ENCODE measurements around the gene ZNF81.
"Not testable (repeated sequence)": the region's sequence is repeated elsewhere in the genome, so short reads cannot be mapped to it uniquely, and the experiment has no call there.

ZNF81 gene

DNA sequence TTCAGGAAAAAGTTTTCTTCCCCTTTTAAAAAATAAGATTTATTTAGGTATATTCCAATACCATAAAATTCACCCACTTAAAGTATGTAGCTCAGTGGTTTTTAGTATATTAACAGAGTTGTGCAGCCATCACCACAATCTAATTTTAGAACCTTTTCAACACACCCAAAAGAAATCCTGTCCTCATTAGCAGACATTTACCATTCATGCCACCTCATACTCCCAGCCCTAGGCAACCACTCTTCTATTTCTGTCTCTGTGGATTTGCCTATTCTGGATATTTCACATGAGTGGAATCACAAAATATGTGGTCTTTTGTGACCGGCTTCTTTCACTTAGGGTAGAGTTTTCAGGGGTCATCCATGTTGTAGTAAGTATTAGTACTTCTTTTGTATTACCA, 7.4 kb downstream of the ZNF81 start:
- DNase-seq (ENCODE audit: low spot score) = no peak

DNA sequence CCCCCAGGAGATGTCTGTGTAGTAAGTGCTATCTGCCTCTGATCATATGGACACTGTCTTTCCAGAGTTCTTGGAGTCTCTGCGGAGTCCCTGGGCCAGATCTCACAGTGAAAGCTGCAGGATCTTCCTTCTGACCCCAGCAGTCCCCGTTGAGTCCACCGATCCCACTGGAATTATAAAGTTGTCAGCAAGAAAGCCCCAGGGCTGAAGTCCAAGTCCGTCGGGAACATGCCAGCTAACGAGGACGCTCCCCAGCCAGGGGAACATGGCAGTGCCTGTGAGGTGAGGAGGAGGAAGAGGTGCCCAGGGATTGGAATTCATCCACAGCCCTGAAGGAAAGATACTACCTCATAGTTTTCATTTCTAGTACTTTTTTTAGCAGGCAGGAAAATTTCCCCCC, 9.3 kb downstream of the ZNF81 start:
- no peak for DNase-seq (ENCODE audit: low spot score)

DNA sequence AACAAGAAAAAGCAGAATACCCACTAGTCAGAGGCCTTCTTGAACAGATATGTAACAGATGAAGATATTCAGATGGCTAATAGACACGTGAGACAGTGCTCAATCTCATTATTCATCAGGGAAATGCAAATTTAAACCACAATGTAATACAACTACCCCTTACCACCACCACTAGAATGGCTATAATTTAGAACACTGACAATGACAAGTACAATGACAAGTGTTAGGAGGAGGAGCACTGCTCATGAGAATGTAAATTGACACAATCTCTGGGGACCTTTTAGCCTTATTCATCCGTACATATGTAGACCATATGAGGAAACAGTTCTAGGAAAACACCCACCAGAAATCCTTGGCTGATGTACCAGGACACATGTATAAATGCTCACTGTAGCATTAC, 13.1 kb downstream of the ZNF81 start:
- DNase-seq (ENCODE audit: low spot score) = no peak

DNA sequence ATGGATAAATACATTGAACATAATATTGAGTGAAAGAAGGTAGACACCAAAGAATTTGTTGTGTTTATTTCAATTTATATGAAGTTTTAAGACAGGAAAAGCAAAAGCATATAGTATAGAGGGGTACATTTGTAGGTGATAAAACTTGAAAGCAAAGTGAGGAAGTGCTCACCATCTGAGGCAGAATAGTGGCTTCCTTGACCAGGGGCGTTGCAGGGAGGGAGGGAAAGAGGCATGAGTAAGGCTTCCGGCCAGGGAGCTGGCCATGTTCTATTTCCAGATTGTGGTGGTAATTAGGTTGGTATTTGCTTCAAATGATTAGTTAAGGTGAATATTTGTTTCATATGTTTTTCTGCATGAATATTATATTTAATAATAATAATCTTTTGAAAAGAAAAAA, 13.7 kb downstream of the ZNF81 start:
- not testable (repeated sequence) for DNase-seq (ENCODE audit: low spot score)

DNA sequence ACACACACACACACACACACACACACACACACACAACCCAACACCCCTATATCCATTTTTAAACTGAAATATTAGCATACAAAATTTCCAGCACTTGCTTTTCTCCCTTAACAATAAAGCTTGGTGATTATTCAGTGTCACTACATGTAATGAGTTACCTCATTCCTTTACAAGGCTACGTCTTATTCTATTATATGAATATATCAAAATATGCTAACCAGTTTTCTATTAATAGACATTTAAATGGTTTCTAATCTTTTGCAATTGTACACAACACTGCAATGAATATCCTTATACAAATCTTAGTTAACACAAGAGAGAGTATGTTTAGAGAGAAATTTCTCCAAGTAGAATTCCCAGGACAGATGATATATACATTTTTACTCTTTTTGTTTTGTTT, 14.2 kb downstream of the ZNF81 start:
- DNase-seq (ENCODE audit: low spot score) = no peak

DNA sequence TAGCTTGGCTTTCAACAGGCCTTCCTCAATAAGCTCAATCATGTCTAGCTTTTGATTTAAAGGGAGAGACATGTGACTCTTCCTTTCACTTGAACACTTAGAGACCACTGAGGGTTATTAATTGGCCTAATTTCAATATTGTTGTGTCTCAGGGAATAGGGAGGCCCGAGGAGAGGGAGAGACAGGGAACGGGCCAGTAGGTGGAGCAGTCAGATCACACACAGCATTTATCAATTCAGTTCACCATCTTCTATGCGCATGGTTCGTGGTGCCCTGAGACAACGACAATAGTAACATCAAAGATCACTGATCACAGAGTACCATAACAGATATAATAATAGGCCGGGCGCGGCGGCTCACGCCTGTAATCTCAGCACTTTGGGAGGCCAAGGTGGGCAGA, 17.8 kb downstream of the ZNF81 start:
- DNase-seq (ENCODE audit: low spot score) = no peak

DNA sequence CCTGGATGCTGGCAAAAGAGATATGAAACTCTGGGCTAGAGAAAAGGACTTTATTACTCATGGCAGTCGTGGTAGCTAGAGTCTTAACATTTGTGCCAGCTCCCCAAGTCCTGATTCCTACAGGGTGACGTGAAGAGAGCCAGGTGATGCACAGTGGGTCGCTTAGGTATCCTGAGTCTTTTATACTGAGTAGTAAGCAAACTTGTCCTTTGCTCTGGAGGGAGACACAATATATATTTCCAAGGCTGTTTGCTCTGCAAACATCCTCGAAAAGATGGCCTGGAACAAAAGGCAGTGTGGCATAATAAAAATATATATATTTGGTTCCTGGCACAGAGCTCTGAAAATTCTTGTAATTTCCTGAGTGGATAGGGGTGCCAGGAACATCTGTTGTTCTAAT, 23.0 kb downstream of the ZNF81 start:
- no peak for DNase-seq (ENCODE audit: low spot score)

DNA sequence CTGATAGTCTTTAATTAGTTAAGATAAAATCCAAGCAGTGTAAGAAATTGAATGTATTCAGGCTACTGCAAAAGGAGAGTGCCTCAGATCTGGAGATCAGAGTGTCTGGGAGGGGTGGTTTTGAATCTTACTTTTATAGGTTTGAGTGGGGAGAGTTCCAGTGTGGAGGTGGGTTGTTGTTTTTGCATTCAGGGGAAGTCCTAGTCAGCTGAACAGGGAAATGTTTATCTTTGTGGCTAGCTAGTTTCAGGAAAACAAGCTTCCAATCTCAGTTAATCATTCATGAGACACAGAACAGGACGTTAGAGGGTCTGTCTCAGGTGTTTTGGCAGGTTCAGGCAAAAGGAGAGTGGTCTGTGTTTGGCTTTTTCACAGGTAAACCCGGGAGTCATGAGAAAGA, 26.0 kb downstream of the ZNF81 start:
- no peak for DNase-seq (ENCODE audit: low spot score)

DNA sequence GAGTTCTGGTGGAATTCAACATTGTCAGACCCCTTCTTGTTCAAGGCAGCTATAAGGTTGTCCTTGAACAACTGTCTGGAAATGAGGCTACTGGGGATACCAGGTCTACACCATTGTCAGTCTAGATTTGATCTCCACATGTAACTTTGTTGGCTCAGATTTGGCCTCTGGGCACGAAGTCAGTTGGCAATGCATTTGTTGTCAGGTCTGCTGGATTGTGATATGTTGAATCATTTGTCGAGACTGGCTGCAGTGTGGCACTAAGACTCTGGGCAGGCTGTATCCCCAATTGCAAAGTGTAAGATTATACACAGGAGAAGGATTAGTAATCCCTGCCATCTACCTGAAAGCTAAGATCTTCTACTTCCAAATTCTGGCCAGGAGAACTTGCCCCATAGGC, 26.5 kb downstream of the ZNF81 start:
- DNase-seq (ENCODE audit: low spot score) = no peak

DNA sequence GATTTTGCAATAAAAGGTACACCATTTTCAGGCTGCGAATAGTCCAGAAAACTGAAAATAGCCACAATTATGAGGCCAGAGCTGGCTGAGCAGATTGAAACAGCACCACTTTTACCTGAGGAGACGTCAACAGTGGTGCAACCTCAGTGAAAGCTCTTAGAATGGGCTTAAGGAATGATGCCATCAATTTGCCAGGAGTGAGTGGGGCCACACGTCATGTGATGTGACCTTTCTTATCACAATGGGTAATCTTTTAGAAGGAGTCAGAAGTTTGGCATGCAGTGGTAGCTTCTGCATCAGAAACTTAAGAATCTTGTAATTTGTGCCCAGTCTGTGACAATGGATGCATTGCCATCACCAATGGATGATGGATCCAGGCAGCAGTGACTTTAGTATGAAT, 27.6 kb downstream of the ZNF81 start:
- DNase-seq (ENCODE audit: low spot score) = no peak

DNA sequence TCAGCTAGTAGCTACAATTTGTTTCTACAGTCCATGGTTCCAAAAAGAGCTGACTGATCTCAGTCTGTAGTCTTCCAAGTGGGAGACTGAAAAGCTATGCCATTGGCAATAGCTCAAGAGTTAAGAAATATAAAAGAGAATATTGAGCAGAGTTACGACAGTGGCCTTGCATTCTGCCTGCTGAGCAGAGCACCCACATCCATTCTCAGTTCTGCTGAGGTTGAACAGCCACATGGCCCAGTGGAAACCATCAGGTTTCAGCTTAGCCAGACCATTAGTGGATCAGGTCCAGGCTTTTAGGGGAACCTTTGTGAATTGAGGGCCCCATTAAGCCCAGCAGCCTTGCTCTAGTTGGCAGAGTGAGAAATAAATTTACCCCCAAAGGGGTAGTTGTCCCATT, 28.1 kb downstream of the ZNF81 start:
- DNase-seq (ENCODE audit: low spot score) = no peak

DNA sequence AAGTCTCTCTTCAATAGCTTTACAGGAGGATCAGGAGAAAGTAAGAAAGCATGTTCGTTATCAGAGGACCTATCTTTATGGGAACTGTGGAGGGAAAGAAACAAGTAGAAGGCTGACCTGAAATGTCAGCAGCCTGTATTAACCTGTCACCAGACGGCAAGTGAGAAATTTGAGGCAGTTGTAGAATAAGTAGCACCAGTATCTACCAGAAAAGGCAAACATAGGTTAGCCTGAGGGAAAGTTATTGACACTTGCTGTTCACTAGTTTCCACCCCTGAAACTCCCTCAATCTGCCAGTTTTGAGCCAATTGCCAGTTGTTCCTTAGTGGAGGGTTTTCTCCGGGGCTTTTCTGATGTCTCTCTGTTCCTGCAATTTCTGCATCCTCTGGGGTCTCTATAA, 36.4 kb downstream of the ZNF81 start:
- no peak for DNase-seq (ENCODE audit: low spot score)

DNA sequence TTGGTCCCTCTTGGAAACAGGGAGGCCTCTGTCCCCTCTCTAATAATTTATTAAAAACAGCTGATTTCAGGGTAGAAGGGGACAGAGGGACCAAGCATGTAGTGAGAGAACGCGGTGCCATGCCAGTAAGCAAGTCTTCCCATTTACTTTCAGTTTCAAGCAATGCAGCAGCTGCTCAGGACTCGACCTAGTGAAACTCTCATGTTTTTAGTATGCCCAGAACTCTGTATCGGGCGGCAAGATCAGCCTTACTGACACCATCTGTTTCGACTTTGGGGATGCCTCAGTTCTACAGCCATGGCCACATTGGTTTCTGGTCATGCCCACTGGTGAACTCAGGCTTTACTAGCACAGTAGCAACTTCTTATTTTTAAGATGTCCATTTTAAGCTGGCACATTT, 40.6 kb downstream of the ZNF81 start:
- no peak for DNase-seq (ENCODE audit: low spot score)

DNA sequence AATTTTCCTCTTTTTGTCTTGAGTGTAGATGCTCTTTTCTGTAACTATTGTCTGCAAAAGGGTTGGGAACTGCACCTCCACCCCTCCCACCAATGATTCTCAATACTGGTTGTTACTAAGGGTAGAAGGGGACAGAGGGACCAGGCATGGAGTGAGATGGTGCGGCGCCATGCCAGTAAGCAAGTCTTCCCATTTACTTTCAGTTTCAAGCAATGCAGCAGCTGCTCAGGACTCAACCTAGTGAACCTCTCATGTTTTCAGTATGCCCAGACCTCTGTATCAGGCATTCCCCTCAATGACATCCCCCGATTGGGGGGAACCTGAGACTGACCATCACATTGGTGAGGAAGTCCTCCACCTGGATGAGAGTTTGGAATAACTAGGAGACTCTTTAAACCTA, 41.5 kb downstream of the ZNF81 start:
- no peak for DNase-seq (ENCODE audit: low spot score)

DNA sequence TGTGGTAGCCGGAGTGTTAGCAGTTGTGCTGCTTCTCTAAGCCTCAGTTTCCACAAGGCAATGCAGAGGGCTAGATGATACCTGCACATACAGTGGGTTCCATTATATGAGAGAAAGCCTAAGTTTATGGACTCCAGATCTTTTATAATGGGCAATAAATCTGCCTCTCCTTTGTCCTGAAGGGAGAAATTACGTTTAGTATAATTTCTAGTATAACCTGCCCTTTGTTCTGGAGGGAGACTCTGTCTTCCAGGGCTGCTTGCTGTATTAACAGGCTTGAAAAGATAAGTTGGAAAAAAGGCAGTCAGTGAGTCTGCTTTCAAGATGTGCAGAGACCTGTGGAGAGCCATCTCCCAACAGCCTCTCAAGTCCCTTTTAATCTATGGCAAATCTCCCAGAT, 42.8 kb downstream of the ZNF81 start:
- DNase-seq (ENCODE audit: low spot score) = no peak

DNA sequence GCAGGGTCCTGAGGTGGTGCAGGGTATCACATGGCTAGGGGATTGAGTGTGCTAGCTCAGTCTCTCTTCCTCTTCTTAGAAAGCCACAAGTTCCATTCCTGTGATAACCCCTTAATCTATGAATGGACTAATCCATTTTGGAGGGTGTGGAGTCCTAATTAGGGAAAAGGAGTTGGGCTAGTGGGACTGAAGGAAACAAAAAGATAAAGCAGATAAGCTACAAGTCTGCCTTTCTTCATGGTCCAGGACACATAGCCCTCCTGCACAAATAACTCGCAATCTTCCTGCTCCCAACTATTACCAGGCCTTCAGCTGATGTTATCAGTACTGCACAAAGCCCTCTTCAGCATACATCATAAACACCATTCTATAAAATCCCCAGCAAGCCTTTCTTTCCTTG, 44.2 kb downstream of the ZNF81 start:
- DNase-seq (ENCODE audit: low spot score) = no peak

DNA sequence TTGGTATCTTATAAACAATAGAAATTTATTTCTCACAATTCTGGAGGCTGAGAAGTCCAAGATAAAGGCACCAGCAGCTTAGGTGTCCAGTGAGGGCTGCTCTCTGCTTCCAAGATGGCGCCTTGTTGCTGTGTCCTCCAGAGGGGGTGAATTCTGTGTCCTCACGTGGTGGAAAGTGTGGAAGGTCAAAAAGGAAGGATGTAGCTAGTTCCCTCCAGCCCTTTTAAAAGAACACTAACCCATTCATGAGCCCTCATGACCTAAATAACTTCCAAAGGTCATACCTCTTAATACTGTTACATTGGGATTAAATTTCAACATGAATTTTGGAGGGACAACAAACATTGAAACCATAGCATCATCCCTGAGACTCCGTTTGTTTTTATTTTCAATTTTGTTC, 48.8 kb downstream of the ZNF81 start:
- DNase-seq (ENCODE audit: low spot score) = peak; percentile 40

DNA sequence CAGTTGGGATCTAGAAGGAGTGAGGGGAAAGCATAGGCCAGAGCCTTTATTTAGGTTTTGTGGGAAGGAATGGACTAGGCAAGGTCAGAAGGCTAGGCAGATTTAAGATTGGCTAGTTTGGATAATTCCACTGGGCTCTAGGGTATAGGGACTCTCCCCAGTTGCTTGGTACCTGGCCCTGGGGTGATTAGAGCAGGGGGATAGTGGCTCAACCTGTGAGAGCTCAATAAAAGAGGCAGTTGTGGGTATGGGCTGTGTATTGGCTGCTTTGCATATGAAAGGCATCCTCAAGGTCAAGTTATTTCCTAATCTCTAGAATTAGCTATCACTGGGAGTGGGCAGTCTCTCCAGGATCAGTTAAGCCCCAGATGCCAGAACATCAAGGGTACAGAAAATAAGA, 61.3 kb downstream of the ZNF81 start:
- no peak for DNase-seq (ENCODE audit: low spot score)

DNA sequence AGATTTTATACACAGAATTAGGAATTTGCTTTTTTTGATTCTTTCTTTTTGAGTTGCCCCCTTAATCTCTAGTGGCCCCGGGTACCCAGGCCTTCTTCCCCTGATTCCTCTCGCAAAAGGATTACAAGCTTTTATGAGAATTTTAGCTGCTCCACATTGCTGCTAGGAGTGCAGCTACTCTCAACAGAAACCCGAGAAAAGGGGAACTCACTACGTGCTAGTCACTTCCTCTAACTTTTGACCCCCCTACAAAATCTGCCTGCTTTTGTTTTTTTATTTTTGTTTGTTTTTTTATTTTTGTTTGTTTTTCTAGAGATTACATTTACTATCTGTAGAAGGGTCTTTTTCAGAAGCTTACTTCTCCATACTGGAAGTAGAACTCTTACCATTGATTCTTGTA, 64.1 kb downstream of the ZNF81 start:
- no peak for DNase-seq (ENCODE audit: low spot score)

DNA sequence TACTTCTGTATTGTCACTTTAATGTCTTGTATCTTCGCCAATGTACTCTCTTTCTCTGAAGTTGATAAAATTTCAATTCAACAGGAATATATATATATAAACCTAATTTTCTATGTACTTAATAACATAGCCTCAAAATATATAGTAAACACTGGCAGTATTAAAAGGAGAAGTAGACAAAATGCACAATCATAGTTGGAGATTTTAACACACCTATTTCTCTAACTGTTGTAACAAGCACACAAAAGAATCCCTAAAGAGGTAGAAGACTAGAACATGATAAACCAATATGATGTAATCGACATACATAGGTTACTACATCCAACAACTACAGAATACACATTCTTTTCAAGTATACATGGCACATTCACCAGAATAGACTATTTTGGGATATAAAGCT, 65.5 kb downstream of the ZNF81 start:
- DNase-seq (ENCODE audit: low spot score) = no peak

DNA sequence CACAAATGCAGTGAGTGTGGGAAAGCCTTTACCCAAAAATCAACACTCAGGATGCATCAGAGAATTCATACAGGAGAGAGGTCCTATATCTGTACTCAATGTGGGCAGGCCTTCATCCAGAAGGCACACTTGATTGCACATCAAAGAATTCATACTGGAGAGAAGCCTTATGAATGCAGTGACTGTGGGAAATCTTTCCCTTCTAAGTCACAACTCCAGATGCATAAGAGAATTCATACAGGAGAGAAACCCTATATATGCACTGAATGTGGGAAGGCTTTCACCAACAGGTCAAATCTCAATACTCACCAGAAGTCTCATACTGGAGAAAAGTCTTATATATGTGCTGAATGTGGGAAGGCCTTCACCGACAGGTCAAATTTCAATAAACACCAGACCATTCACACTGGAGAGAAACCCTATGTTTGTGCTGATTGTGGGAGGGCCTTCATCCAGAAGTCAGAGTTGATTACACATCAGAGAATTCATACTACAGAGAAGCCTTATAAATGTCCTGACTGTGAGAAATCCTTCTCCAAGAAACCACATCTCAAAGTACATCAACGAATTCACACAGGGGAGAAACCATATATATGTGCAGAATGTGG, 79.3 kb downstream of the ZNF81 start:
- no peak for DNase-seq (ENCODE audit: low spot score)

DNA sequence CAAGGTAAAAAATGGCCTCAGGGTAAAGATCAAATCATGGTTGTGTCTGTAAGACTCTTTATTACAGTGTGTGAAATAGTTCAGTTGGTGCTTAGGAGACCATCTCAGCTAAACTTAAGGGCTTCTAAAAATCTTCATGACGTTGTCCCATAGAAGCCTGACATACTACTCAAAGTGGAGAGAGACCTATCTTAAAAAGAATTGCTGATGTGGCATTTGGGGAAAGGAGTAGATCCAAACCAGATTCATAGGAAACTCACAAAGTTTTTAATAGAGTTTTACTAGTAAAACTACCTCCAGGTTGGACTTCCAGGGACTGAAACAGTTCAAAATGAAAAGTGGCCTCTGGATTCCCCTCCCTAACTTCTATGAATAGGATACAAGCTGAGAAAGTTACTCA, 81.6 kb downstream of the ZNF81 start:
- no peak for DNase-seq (ENCODE audit: low spot score)

DNA sequence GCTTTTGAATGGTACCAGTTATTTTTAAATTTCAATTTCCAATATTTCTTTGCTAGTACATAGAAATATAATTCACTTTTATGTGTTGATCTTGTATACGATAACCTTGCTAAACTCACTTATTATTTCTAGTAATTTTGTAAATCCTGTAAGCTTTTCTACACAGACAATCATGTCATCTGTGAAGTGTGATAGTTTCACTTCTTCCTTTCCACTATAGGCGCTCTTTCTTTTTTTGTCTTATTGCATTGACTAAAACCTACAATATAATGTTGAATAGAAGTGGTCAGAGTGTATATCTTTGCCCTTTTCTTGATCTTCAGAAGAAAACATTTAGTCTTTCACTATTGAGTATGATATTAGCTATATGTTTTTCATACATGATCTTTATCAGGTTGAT, 90.5 kb downstream of the ZNF81 start:
- no peak for DNase-seq (ENCODE audit: low spot score)

DNA sequence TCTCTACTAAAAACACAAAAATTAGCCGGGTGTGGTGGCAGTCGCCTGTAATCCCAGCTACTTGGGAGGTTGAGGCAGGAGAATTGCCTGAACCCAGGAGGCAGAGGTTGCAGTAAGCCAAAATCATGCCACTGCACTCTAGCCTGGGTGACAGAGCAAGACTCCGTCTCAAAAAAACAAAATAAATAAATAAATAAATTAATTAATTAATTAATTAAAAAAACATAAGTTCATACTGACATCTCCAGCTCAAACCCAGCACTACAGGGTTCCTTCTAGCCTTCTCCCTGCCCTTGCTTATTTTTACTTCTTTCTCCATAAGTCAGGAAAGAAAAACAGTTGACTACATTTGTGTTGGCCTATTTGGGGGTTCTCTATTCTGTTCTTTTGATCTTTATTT, 95.3 kb downstream of the ZNF81 start:
- DNase-seq (ENCODE audit: low spot score) = not testable (repeated sequence)

DNA sequence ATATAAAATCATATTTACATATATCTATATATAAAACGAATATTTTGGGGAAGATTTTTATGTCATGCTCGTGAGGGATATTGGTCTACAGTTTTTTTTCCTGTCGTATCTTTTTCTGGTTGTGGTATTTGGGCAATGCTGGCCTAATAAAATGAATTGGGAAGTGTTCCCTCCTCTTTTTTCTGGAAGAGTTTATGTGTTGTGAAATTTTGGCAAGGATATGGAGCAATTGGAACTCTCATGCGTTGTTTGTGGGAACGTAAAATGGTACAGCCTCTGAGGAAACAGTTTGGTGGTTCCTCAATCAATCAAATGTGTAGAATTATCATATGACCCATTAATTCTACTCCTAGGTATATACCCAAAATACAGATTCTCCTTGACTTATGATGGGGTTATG, 97.2 kb downstream of the ZNF81 start:
- no peak for DNase-seq (ENCODE audit: low spot score)
